Measurements from ENCODE around the gene SEMA6C.

GRCh38 chr1:151192047-151192446 is 45.6 kb upstream of the SEMA6C start:
- no peak for TF ChIP-seq CTCF (conservative IDR thresholded peaks at IDR 0.05 in 1 of 2, IDR thresholded peaks at IDR 0.05 in 1 of 2; ENCODE audit: extremely low read depth in 1 of 2, insufficient read depth in 1 of 2, low read depth in 1 of 2, low read length in 2 of 2)
- TF ChIP-seq EZH2 (IDR thresholded peaks at IDR 0.05; ENCODE audit: borderline replicate concordance, low read length), result no peak
